ENCODE data around the gene GABRB1. TPM values are rescaled to one million over a fixed set of nuclear protein-coding genes. Genes with fewer than 3 reads are reported as not detected.

The GABRB1 gene
- total RNA-seq, 5 donors from 2014 or later (not counting 1 experiment from before 2014, with no cell fraction given), result not detected

- no peak overlapping the region for H3K27ac Mint-ChIP-seq
- ChIA-PET CTCF (interaction anchor here in 1 of 2 donors (0.6 kb wide), 1 partner anchor 22 kb away, joined by 3 read pairs; no protein-coding TSS in a partner anchor), POLR2A (no interaction called here)
- peaks cover 3 to 29% of the 10 kb centered on the region in 2 donors for H3K27me3 Mint-ChIP-seq
- H3K4me1 Mint-ChIP-seq, result no peaks in the 10 kb centered on the region
- H3K9me3 ChIP-seq, result no peaks in the 10 kb centered on the region
- WGBS (ENCODE audit: insufficient coverage), result 80% methylated on average over 1 of the region's 3 CpGs
- ATAC-seq (replicated peaks in 1 of 4) (no peak), DNase-seq (no peak)
- no peak overlapping the region for H3K27ac ChIP-seq (ENCODE audit: low read length)
- no peaks in the 10 kb centered on the region for H3K9me3 Mint-ChIP-seq
- no peaks in the 10 kb centered on the region for H3K36me3 ChIP-seq (ENCODE audit: control insufficient read depth in 2 of 2, extremely low read depth in 1 of 2, insufficient read depth in 1 of 2, low read length in 1 of 2)
- peaks cover 0 to 2% of the 10 kb centered on the region in 2 experiments for H3K27me3 ChIP-seq (replicated peaks in 1 of 2; ENCODE audit: control insufficient read depth in 2 of 2, extremely low read depth in 1 of 2, insufficient read depth in 2 of 2, low read length in 1 of 2)
- no peak overlapping the region for H3K4me3 ChIP-seq (ENCODE audit: control insufficient read depth in 1 of 2, extremely low read depth in 1 of 2, low read length in 1 of 2)
- H3K4me3 Mint-ChIP-seq, result no peak overlapping the region
- no peaks in the 10 kb centered on the region for H3K36me3 Mint-ChIP-seq
- H3K4me1 ChIP-seq (ENCODE audit: control insufficient read depth in 1 of 2, extremely low read depth in 1 of 2, insufficient read depth in 2 of 2, low read length in 2 of 2), result no peaks in the 10 kb centered on the region
These were observed 9.5 kb downstream of the GABRB1 start for GRCh38 chr4:47040828-47041227.

DNA sequence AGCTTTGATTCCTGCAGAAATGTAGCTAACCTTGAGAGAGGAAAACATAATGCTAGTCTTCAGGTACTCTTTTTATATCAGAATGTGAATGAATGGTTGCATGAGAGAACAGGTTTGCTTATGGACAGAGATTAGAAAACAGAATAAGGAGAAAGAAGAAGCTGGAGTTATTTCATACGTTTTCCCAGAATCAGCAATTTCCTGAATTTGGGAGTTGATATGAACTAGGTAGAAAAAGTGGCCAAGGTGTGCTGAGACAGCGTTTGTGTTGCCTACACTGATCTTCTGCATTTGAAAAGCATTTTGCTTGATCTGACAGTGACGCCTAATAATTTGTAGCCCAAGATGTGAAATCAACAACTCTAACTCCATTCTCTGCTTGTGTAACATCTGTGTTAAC lies 12.5 kb downstream of the GABRB1 start:
- H3K9me3 ChIP-seq, result no peaks in the 10 kb centered on the region
- CTCF ChIA-PET, result no interaction called here
- H3K9me3 Mint-ChIP-seq, result peaks cover 0 to 2% (median 0%) of the 10 kb centered on the region in 3 donors

GRCh38 chr4:47045261-47045660 lies 13.9 kb downstream of the GABRB1 start:
- Histone ChIP-seq H3K36me3 (ENCODE audit: control insufficient read depth in 2 of 2, extremely low read depth in 1 of 2, insufficient read depth in 1 of 2, low read length in 1 of 2) (no peaks in the 10 kb centered on the region), H3K27me3 (replicated peaks in 1 of 2; ENCODE audit: control insufficient read depth in 2 of 2, extremely low read depth in 1 of 2, insufficient read depth in 2 of 2, low read length in 1 of 2) (no peaks in the 10 kb centered on the region), H3K4me3 (ENCODE audit: control insufficient read depth in 1 of 2, extremely low read depth in 1 of 2, low read length in 1 of 2) (no peak overlapping the region), H3K27ac (ENCODE audit: low read length) (no peak overlapping the region), H3K9me3 (no peaks in the 10 kb centered on the region), H3K4me1 (ENCODE audit: control insufficient read depth in 1 of 2, extremely low read depth in 1 of 2, insufficient read depth in 2 of 2, low read length in 2 of 2) (no peaks in the 10 kb centered on the region)
- ATAC-seq (replicated peaks in 1 of 4) (no peak), DNase-seq (no peak)
- Mint-ChIP-seq H3K4me1 (no peaks in the 10 kb centered on the region), H3K4me3 (no peak overlapping the region), H3K9me3 (peaks cover 0 to 2% (median 0%) of the 10 kb centered on the region in 3 donors), H3K27me3 (peaks cover 0 to 33% of the 10 kb centered on the region in 2 donors), H3K36me3 (no peaks in the 10 kb centered on the region), H3K27ac (no peak overlapping the region)
- ChIA-PET CTCF (no interaction called here), POLR2A (no interaction called here)
- no CpG with 5 or more reads among the region's 1 CpG for WGBS (ENCODE audit: insufficient coverage)

More for the DNA sequence above, 12.5 kb downstream of the GABRB1 start:
- no peak overlapping the region for H3K4me3 Mint-ChIP-seq
- H3K4me1 Mint-ChIP-seq, result no peaks in the 10 kb centered on the region
- WGBS (ENCODE audit: insufficient coverage), result 43% methylated on average over 1 of the region's 3 CpGs
- no peak for DNase-seq
- POLR2A ChIA-PET, result no interaction called here
- Histone ChIP-seq H3K36me3 (ENCODE audit: control insufficient read depth in 2 of 2, extremely low read depth in 1 of 2, insufficient read depth in 1 of 2, low read length in 1 of 2) (no peaks in the 10 kb centered on the region), H3K27ac (ENCODE audit: low read length) (no peak overlapping the region), H3K4me1 (ENCODE audit: control insufficient read depth in 1 of 2, extremely low read depth in 1 of 2, insufficient read depth in 2 of 2, low read length in 2 of 2) (no peaks in the 10 kb centered on the region), H3K4me3 (ENCODE audit: control insufficient read depth in 1 of 2, extremely low read depth in 1 of 2, low read length in 1 of 2) (no peak overlapping the region), H3K27me3 (replicated peaks in 1 of 2; ENCODE audit: control insufficient read depth in 2 of 2, extremely low read depth in 1 of 2, insufficient read depth in 2 of 2, low read length in 1 of 2) (no peaks in the 10 kb centered on the region)
- peaks cover 0 to 34% of the 10 kb centered on the region in 2 donors for H3K27me3 Mint-ChIP-seq
- no peak overlapping the region for H3K27ac Mint-ChIP-seq
- H3K36me3 Mint-ChIP-seq, result no peaks in the 10 kb centered on the region
- no peak for ATAC-seq (replicated peaks in 1 of 4)

GRCh38 chr4:47049347-47049746 lies 18.0 kb downstream of the GABRB1 start:
- Histone ChIP-seq H3K4me1 (ENCODE audit: control insufficient read depth in 1 of 2, extremely low read depth in 1 of 2, insufficient read depth in 2 of 2, low read length in 2 of 2) (no peaks in the 10 kb centered on the region), H3K4me3 (ENCODE audit: control insufficient read depth in 1 of 2, extremely low read depth in 1 of 2, low read length in 1 of 2) (no peak overlapping the region), H3K27ac (ENCODE audit: low read length) (no peak overlapping the region), H3K9me3 (no peaks in the 10 kb centered on the region), H3K27me3 (replicated peaks in 1 of 2; ENCODE audit: control insufficient read depth in 2 of 2, extremely low read depth in 1 of 2, insufficient read depth in 2 of 2, low read length in 1 of 2) (no peaks in the 10 kb centered on the region), H3K36me3 (ENCODE audit: control insufficient read depth in 2 of 2, extremely low read depth in 1 of 2, insufficient read depth in 1 of 2, low read length in 1 of 2) (no peaks in the 10 kb centered on the region)
- Mint-ChIP-seq H3K27ac (no peak overlapping the region), H3K27me3 (peaks cover 13 to 26% of the 10 kb centered on the region in 2 donors), H3K4me3 (no peak overlapping the region), H3K4me1 (no peaks in the 10 kb centered on the region), H3K9me3 (peaks cover 0 to 2% (median 0%) of the 10 kb centered on the region in 3 donors), H3K36me3 (no peaks in the 10 kb centered on the region)
- CTCF ChIA-PET, result no interaction called here
- no CpG with 5 or more reads among the region's 3 CpGs for WGBS (ENCODE audit: insufficient coverage)
- POLR2A ChIA-PET, result no interaction called here
- ATAC-seq (replicated peaks in 1 of 4) (no peak), DNase-seq (no peak)

DNA sequence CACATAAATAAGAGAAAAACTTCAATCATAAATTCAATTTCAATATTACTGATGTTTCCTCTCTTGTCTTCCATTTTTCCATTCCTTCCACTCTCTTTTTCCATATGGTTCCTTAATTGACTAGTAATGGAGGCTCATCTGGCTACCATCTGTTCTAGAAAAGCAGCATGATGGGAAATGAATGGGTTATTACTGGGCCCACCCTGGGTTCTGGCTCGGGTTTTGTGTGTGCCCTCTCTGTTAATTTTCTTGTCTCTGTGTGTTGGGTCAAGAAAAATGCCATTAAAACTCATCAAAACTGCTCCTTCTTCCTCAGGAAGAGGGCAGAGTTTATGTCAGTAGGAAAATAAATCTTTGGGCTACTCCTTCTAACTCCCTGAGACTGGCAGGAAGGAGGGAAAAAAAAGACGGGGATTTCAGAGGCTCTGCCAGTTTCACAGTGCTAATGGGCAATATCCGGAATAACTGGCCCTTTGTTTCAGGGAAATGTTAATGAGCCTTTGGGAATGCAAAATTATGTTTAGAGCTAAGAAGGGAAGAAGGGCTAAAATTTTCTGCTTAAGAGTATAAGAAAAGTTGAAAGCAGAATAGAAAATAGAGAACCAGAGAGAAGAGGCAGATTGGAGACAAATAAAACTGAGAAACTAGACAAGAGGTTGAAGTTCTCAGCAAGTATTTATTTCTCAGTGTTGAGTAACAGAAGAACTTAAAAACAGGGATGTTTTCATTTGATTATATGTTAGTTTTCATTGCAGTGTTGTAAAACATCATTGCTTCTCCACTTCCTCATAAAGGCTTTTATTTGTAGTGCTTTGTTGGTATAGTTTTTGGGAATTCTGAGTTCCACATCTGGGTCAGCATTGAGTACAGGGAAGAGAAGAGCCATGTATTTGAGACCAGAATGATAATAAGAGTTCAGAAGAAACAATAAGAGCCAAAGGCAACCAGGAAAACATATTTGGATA lies 19.7 kb downstream of the GABRB1 start:
- Histone ChIP-seq H3K9me3 (no peaks in the 10 kb centered on the region), H3K4me1 (ENCODE audit: control insufficient read depth in 1 of 2, extremely low read depth in 1 of 2, insufficient read depth in 2 of 2, low read length in 2 of 2) (no peaks in the 10 kb centered on the region), H3K4me3 (ENCODE audit: control insufficient read depth in 1 of 2, extremely low read depth in 1 of 2, low read length in 1 of 2) (no peak overlapping the region), H3K27ac (ENCODE audit: low read length) (no peak overlapping the region), H3K27me3 (replicated peaks in 1 of 2; ENCODE audit: control insufficient read depth in 2 of 2, extremely low read depth in 1 of 2, insufficient read depth in 2 of 2, low read length in 1 of 2) (no peaks in the 10 kb centered on the region), H3K36me3 (ENCODE audit: control insufficient read depth in 2 of 2, extremely low read depth in 1 of 2, insufficient read depth in 1 of 2, low read length in 1 of 2) (no peaks in the 10 kb centered on the region)
- ChIA-PET POLR2A (no interaction called here), CTCF (no interaction called here)
- ATAC-seq (replicated peaks in 1 of 4) (no peak), DNase-seq (no peak)
- H3K27me3 Mint-ChIP-seq, result peaks cover 13 to 15% of the 10 kb centered on the region in 2 donors
- H3K27ac Mint-ChIP-seq, result no peak overlapping the region
- H3K36me3 Mint-ChIP-seq, result no peaks in the 10 kb centered on the region
- H3K9me3 Mint-ChIP-seq, result peaks cover 0 to 2% (median 0%) of the 10 kb centered on the region in 3 donors
- WGBS (ENCODE audit: insufficient coverage), result 49% methylated on average over 2 of the region's 3 CpGs
- no peaks in the 10 kb centered on the region for H3K4me1 Mint-ChIP-seq
- H3K4me3 Mint-ChIP-seq, result no peak overlapping the region

DNA sequence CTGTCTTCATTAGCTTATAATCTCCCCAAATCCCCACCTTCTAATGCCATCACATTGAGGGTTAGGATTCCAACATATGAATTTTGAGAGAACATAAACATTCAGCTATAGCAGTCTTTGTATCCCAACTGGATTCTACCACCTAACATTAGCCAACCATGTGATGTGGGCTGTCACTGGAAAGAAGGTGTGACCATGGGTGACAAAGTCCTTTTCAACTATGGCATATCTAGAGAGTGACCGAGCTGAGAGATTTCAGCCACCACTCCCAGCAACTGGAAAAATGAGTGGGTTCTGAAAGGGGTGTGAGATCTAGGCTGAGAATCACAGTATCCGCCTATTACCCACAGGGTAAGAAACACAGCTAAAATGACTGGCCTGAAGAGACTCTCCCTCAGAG lies 22.1 kb downstream of the GABRB1 start:
- CTCF ChIA-PET, result no interaction called here
- Histone ChIP-seq H3K4me3 (ENCODE audit: control insufficient read depth in 1 of 2, extremely low read depth in 1 of 2, low read length in 1 of 2) (no peak overlapping the region), H3K36me3 (ENCODE audit: control insufficient read depth in 2 of 2, extremely low read depth in 1 of 2, insufficient read depth in 1 of 2, low read length in 1 of 2) (no peaks in the 10 kb centered on the region), H3K27ac (ENCODE audit: low read length) (no peak overlapping the region), H3K27me3 (replicated peaks in 1 of 2; ENCODE audit: control insufficient read depth in 2 of 2, extremely low read depth in 1 of 2, insufficient read depth in 2 of 2, low read length in 1 of 2) (no peaks in the 10 kb centered on the region), H3K9me3 (no peaks in the 10 kb centered on the region), H3K4me1 (ENCODE audit: control insufficient read depth in 1 of 2, extremely low read depth in 1 of 2, insufficient read depth in 2 of 2, low read length in 2 of 2) (no peaks in the 10 kb centered on the region)
- DNase-seq (no peak), ATAC-seq (replicated peaks in 1 of 4) (no peak)
- H3K27ac Mint-ChIP-seq, result no peak overlapping the region
- H3K9me3 Mint-ChIP-seq, result no peaks in the 10 kb centered on the region
- no peak overlapping the region for H3K4me3 Mint-ChIP-seq
- H3K27me3 Mint-ChIP-seq, result peaks cover 13 to 20% of the 10 kb centered on the region in 2 donors
- H3K4me1 Mint-ChIP-seq, result no peaks in the 10 kb centered on the region
- POLR2A ChIA-PET, result no interaction called here
- 100% methylated on average over 1 of the region's 2 CpGs for WGBS (ENCODE audit: insufficient coverage)
- H3K36me3 Mint-ChIP-seq, result no peaks in the 10 kb centered on the region
